Activated CD8-positive, alpha-beta T cell treated with anti-CD3 and anti-CD28 coated beads for 36 hours (primary cell): ENCODE data around the gene UBE2J2. TPM values are rescaled to one million over a fixed set of nuclear protein-coding genes. Genes with fewer than 3 reads are reported as not detected.
"Not testable (repeated sequence)": the region's sequence is repeated elsewhere in the genome, so short reads cannot be mapped to it uniquely, and the experiment has no call there.

Experiments
- ATAC-seq: fragments of 200-7000 bp; cut with Tn5 transposase; one replicate; pipeline ENCODE4 v1.10.0; 2021; ENCODE audit warnings: mild to moderate bottlenecking, moderate library complexity
- CTCF ChIA-PET: fragments of 350-600 bp; sonication (Branson Sonifier 250); formaldehyde crosslinking; loops from one replicate; lab custom pipeline; 2021; ENCODE audit warnings: antibody characterized with exemption; lab: Charles Lee
- POLR2A ChIA-PET: fragments of 350-600 bp; sonication (Branson Sonifier 250); formaldehyde crosslinking; loops from one replicate; lab custom pipeline; 2021; ENCODE audit warnings: antibody characterized with exemption; lab: Charles Lee
- DNase-seq: peaks from one replicate; pipeline ENCODE4 v3.0.0-alpha.2; 2020
- H3K27ac Mint-ChIP-seq: one replicate; pipeline ENCODE4 v1.8.0; 2021; ENCODE audit warnings: mild to moderate bottlenecking, mixed read lengths
- H3K27me3 Mint-ChIP-seq: one replicate; pipeline ENCODE4 v1.8.0; 2021; ENCODE audit warnings: mixed read lengths
- H3K36me3 Mint-ChIP-seq: one replicate; pipeline ENCODE4 v1.8.0; 2021; ENCODE audit warnings: low read depth, mixed read lengths
- H3K4me1 Mint-ChIP-seq: one replicate; pipeline ENCODE4 v1.8.0; 2021; ENCODE audit warnings: low read depth, mixed read lengths
- H3K4me3 Mint-ChIP-seq: one replicate; pipeline ENCODE4 v1.8.0; 2021; ENCODE audit warnings: mild to moderate bottlenecking, moderate library complexity, mixed read lengths
- H3K9me3 Mint-ChIP-seq: one replicate; pipeline ENCODE4 v1.8.0; 2021; ENCODE audit warnings: mixed read lengths
- CTCF ChIP-seq: fragments of 200-600 bp; IDR thresholded peaks from one replicate; pipeline ENCODE4 v1.8.0; 2022; ENCODE audit warnings: antibody characterized with exemption, mild to moderate bottlenecking
- intact Hi-C: fragments of 100-400 bp; cut with micrococcal nuclease; formaldehyde crosslinking; loops from one replicate; pipeline ENCODE4 v1.10.0; 2022
- total RNA-seq, 2 experiments: library from RNA; stranded (reverse); gene quantifications; one replicate each; pipeline ENCODE4 v1.2.3, GENCODE V29; 2021

UBE2J2 gene
- total RNA-seq, 2 experiments from 2014 or later, result 52.3 to 59.2 TPM

- Mint-ChIP-seq H3K27me3 (no peaks in the 10 kb centered on the region), H3K36me3 (peaks cover 33% of the 10 kb centered on the region), H3K27ac (no peak overlapping the region), H3K9me3 (no peaks in the 10 kb centered on the region), H3K4me1 (peaks cover 13% of the 10 kb centered on the region), H3K4me3 (no peak overlapping the region)
- CTCF ChIA-PET, result no interaction called here
- no peak for TF ChIP-seq CTCF
- intact Hi-C loops, result no loop called here
- POLR2A ChIA-PET, result interaction anchor here (0.7 kb wide), 2 partner anchors 20 to 246 kb away, joined by 3 to 4 read pairs; no protein-coding TSS in a partner anchor
- DNase-seq (no peak), ATAC-seq (no peak)
Observed at GRCh38 chr1:1317420-1317819, 43.8 kb upstream of the UBE2J2 start.

GRCh38 chr1:1316199-1316598, 42.5 kb upstream of the UBE2J2 start:
- CTCF ChIA-PET, ATAC-seq, intact Hi-C loops, H3K4me1 Mint-ChIP-seq, H3K9me3 Mint-ChIP-seq, H3K27ac Mint-ChIP-seq, POLR2A ChIA-PET, DNase-seq, H3K4me3 Mint-ChIP-seq, H3K27me3 Mint-ChIP-seq: not testable (repeated sequence)
- peaks cover 31% of the 10 kb centered on the region for H3K36me3 Mint-ChIP-seq

GRCh38 chr1:1315435-1315954, 41.8 kb upstream of the UBE2J2 start:
- no peak for TF ChIP-seq CTCF
- no peak overlapping the region for H3K27ac Mint-ChIP-seq
- H3K4me3 Mint-ChIP-seq, result no peak overlapping the region
- intact Hi-C loops, result no loop called here
- no peaks in the 10 kb centered on the region for H3K9me3 Mint-ChIP-seq
- H3K4me1 Mint-ChIP-seq, result peaks cover 3% of the 10 kb centered on the region
- H3K36me3 Mint-ChIP-seq, result peaks cover 31% of the 10 kb centered on the region
- no peak for DNase-seq
- no peak for ATAC-seq
- no peaks in the 10 kb centered on the region for H3K27me3 Mint-ChIP-seq
- POLR2A ChIA-PET, result interaction anchor here (0.6 to 1.1 kb wide), 4 partner anchors 10 to 161 kb away, joined by 3 read pairs; no protein-coding TSS in a partner anchor
- CTCF ChIA-PET, result no interaction called here

- DNase-seq (no peak), ATAC-seq (no peak)
- Mint-ChIP-seq H3K36me3 (peaks cover 28% of the 10 kb centered on the region), H3K4me1 (no peaks in the 10 kb centered on the region), H3K27me3 (no peaks in the 10 kb centered on the region), H3K27ac (no peak overlapping the region), H3K4me3 (no peak overlapping the region), H3K9me3 (no peaks in the 10 kb centered on the region)
- intact Hi-C loops, result no loop called here
- ChIA-PET POLR2A (interaction anchor here (0.6 to 2.1 kb wide), 6 partner anchors 8 to 161 kb away, joined by 3 to 5 read pairs (median 3); no protein-coding TSS in a partner anchor), CTCF (no interaction called here)
- no peak for TF ChIP-seq CTCF
Observed at GRCh38 chr1:1314678-1315335, 41.2 kb upstream of the UBE2J2 start.

GRCh38 chr1:1314237-1314586, 40.6 kb upstream of the UBE2J2 start:
- no peak for DNase-seq
- Mint-ChIP-seq H3K4me3 (no peak overlapping the region), H3K36me3 (peaks cover 27% of the 10 kb centered on the region), H3K27me3 (no peaks in the 10 kb centered on the region), H3K9me3 (no peaks in the 10 kb centered on the region), H3K4me1 (no peaks in the 10 kb centered on the region), H3K27ac (no peak overlapping the region)
- ChIA-PET POLR2A (interaction anchor here (0.7 to 2.1 kb wide), 5 partner anchors 9 to 34 kb away, joined by 3 to 5 read pairs (median 3); no protein-coding TSS in a partner anchor), CTCF (no interaction called here)
- no peak for TF ChIP-seq CTCF
- intact Hi-C loops, result no loop called here
- ATAC-seq, result no peak
